ENCODE measurements around the gene DNAH6.

- TF ChIP-seq EZH2 (IDR thresholded peaks at IDR 0.05; ENCODE audit: low read depth, low read length, severe bottlenecking) (no peak), JUN (IDR thresholded peaks at IDR 0.05; ENCODE audit: low read depth, low read length) (no peak), CBX5 (IDR thresholded peaks at IDR 0.05; ENCODE audit: low read depth, low read length) (no peak)
- TF ChIP-seq, protein P1, sequence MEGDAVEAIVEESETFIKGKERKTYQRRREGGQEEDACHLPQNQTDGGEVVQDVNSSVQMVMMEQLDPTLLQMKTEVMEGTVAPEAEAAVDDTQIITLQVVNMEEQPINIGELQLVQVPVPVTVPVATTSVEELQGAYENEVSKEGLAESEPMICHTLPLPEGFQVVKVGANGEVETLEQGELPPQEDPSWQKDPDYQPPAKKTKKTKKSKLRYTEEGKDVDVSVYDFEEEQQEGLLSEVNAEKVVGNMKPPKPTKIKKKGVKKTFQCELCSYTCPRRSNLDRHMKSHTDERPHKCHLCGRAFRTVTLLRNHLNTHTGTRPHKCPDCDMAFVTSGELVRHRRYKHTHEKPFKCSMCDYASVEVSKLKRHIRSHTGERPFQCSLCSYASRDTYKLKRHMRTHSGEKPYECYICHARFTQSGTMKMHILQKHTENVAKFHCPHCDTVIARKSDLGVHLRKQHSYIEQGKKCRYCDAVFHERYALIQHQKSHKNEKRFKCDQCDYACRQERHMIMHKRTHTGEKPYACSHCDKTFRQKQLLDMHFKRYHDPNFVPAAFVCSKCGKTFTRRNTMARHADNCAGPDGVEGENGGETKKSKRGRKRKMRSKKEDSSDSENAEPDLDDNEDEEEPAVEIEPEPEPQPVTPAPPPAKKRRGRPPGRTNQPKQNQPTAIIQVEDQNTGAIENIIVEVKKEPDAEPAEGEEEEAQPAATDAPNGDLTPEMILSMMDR (IDR thresholded peaks at IDR 0.05; ENCODE audit: control extremely low read depth in 1 of 3, insufficient read depth in 1 of 3, low read depth in 1 of 3, low read length in 3 of 3), result no peak
Observed at GRCh38 chr2:84862006-84862405, 345.7 kb downstream of the DNAH6 start.
